HEK293 (cell line): ENCODE data around the gene JPH3.

Experiments
- CTCF ChIA-PET: fragments of 350-600 bp; formaldehyde crosslinking; extraction: SDS; loops from one replicate; lab custom pipeline; 2021; ENCODE audit warnings: antibody characterized with exemption; lab: Yijun Ruan, JAX
- POLR2A ChIA-PET: fragments of 300-600 bp; formaldehyde crosslinking; extraction: SDS; loops from one replicate; lab custom pipeline; 2020; ENCODE audit warnings: antibody characterized with exemption, inconsistent platforms; lab: Yijun Ruan, JAX
- H3K27ac ChIP-seq: fragments of 200-500 bp; sonication (Bioruptor generic); 2 replicates; pipeline ENCODE4 v1.5.1; 2014; ENCODE audit warnings: low read depth, low read length, control low read depth, inconsistent platforms; ENCODE audit errors: extremely low read depth
- H3K36me3 ChIP-seq, 2 experiments: fragments of 200-500 bp in 1 of 2; sonication (Bioruptor generic) in 1 of 2; 1 replicate in 1 of 2; 2 replicates in 1 of 2; pipeline ENCODE4 v1.5.1; 2014 to 2017; ENCODE audit warnings: inconsistent platforms in 2 of 2, low read length in 2 of 2; ENCODE audit not compliant: control insufficient read depth in 2 of 2, insufficient read depth in 1 of 2
- H3K4me1 ChIP-seq: fragments of 200-500 bp; sonication (Bioruptor generic); 2 replicates; pipeline ENCODE4 v1.5.1; 2014; ENCODE audit warnings: mild to moderate bottlenecking, low read length, inconsistent platforms; ENCODE audit not compliant: control insufficient read depth, insufficient read depth
- H3K4me3 ChIP-seq: 2 replicates; pipeline ENCODE4 v1.5.1; 2011; ENCODE audit warnings: low read depth, mild to moderate bottlenecking, control low read depth, low read length, moderate library complexity
- H3K9me3 ChIP-seq: fragments of 200-500 bp; sonication (Bioruptor generic); 2 replicates; pipeline ENCODE4 v1.5.1; 2014; ENCODE audit warnings: low read depth, low read length, inconsistent platforms; ENCODE audit not compliant: control insufficient read depth, insufficient read depth
- GLIS2 ChIP-seq: fragments of 450-650 bp; formaldehyde crosslinking; IDR thresholded peaks from 2 replicates; pipeline ENCODE4 v1.5.1; 2016; ENCODE audit warnings: missing biosample characterization, missing genetic modification characterization
- PATZ1 ChIP-seq: fragments of 450-650 bp; formaldehyde crosslinking; IDR thresholded peaks from 2 replicates; pipeline ENCODE4 v1.5.1; 2016; ENCODE audit warnings: missing biosample characterization, missing genetic modification characterization
- SCRT2 ChIP-seq: fragments of 450-650 bp; formaldehyde crosslinking; IDR thresholded peaks from 2 replicates; pipeline ENCODE4 v1.5.1; 2016; ENCODE audit warnings: missing biosample characterization, missing genetic modification characterization
- SP3 ChIP-seq: fragments of 450-650 bp; formaldehyde crosslinking; IDR thresholded peaks from 2 replicates; pipeline ENCODE4 v1.5.1; 2016; ENCODE audit warnings: missing biosample characterization, missing genetic modification characterization
- YY2 ChIP-seq: fragments of 450-650 bp; formaldehyde crosslinking; IDR thresholded peaks from 2 replicates; pipeline ENCODE4 v1.5.1; 2016; ENCODE audit warnings: missing biosample characterization, missing genetic modification characterization
- ZBTB26 ChIP-seq: fragments of 450-650 bp; formaldehyde crosslinking; optimal IDR thresholded peaks from 2 replicates; pipeline ENCODE3; 2016; ENCODE audit warnings: missing biosample characterization, mild to moderate bottlenecking, missing genetic modification characterization
- ZBTB48 ChIP-seq: fragments of 450-650 bp; formaldehyde crosslinking; IDR thresholded peaks from 2 replicates; pipeline ENCODE4 v1.5.1; 2016; ENCODE audit warnings: missing biosample characterization, missing genetic modification characterization
- ZNF24 ChIP-seq: fragments of 450-650 bp; formaldehyde crosslinking; IDR thresholded peaks from 2 replicates; pipeline ENCODE4 v1.5.1; 2016; ENCODE audit warnings: missing biosample characterization, missing genetic modification characterization
- ZNF335 ChIP-seq: fragments of 450-650 bp; formaldehyde crosslinking; conservative IDR thresholded peaks from 2 replicates; pipeline ENCODE4 v1.5.1; 2016; ENCODE audit warnings: missing biosample characterization, missing genetic modification characterization
- ZNF423 ChIP-seq: fragments of 450-650 bp; formaldehyde crosslinking; IDR thresholded peaks from 2 replicates; pipeline ENCODE4 v1.5.1; 2016; ENCODE audit warnings: missing biosample characterization, missing genetic modification characterization
- ZNF433 ChIP-seq: fragments of 450-650 bp; formaldehyde crosslinking; IDR thresholded peaks from 2 replicates; pipeline ENCODE4 v1.5.1; 2016; ENCODE audit warnings: missing biosample characterization, missing genetic modification characterization, low read depth
- ZNF473 ChIP-seq: fragments of 450-650 bp; formaldehyde crosslinking; IDR thresholded peaks from 2 replicates; pipeline ENCODE4 v1.5.1; 2017; ENCODE audit warnings: missing biosample characterization, missing genetic modification characterization
- ZNF548 ChIP-seq: fragments of 450-650 bp; formaldehyde crosslinking; IDR thresholded peaks from 2 replicates; pipeline ENCODE4 v1.5.1; 2016; ENCODE audit warnings: missing biosample characterization, missing genetic modification characterization
- ZSCAN30 ChIP-seq: fragments of 450-650 bp; IDR thresholded peaks from 2 replicates; pipeline ENCODE4 v1.5.1; 2018; ENCODE audit warnings: missing biosample characterization, mild to moderate bottlenecking, missing genetic modification characterization, moderate library complexity
- TF ChIP-seq, protein P1 (sequence below): fragments of 450-650 bp; formaldehyde crosslinking; IDR thresholded peaks from 2 replicates; pipeline ENCODE4 v1.5.1; 2016; ENCODE audit warnings: missing biosample characterization, missing genetic modification characterization
- TF ChIP-seq, protein P2 (sequence below): fragments of 450-650 bp; formaldehyde crosslinking; IDR thresholded peaks from 2 replicates; pipeline ENCODE4 v1.5.1; 2016; ENCODE audit warnings: missing biosample characterization, missing genetic modification characterization, borderline replicate concordance
- TF ChIP-seq, protein P3 (sequence below): fragments of 450-650 bp; formaldehyde crosslinking; IDR thresholded peaks from 2 replicates; pipeline ENCODE4 v1.5.1; 2017; ENCODE audit warnings: missing biosample characterization, mild to moderate bottlenecking, missing genetic modification characterization, moderate library complexity
- TF ChIP-seq, protein P4 (sequence below): fragments of 450-650 bp; formaldehyde crosslinking; IDR thresholded peaks from 2 replicates; pipeline ENCODE4 v1.5.1; 2016; ENCODE audit warnings: missing biosample characterization, missing genetic modification characterization

Gene JPH3

GRCh38 chr16:87602821-87603683 lies 744 bp downstream of the JPH3 start (continued):
- TF ChIP-seq, protein P1, sequence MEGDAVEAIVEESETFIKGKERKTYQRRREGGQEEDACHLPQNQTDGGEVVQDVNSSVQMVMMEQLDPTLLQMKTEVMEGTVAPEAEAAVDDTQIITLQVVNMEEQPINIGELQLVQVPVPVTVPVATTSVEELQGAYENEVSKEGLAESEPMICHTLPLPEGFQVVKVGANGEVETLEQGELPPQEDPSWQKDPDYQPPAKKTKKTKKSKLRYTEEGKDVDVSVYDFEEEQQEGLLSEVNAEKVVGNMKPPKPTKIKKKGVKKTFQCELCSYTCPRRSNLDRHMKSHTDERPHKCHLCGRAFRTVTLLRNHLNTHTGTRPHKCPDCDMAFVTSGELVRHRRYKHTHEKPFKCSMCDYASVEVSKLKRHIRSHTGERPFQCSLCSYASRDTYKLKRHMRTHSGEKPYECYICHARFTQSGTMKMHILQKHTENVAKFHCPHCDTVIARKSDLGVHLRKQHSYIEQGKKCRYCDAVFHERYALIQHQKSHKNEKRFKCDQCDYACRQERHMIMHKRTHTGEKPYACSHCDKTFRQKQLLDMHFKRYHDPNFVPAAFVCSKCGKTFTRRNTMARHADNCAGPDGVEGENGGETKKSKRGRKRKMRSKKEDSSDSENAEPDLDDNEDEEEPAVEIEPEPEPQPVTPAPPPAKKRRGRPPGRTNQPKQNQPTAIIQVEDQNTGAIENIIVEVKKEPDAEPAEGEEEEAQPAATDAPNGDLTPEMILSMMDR (tag by site-specific recombination): peak; percentile 51
- no peak for TF ChIP-seq SP3 (tag by site-specific recombination)
- no peak for TF ChIP-seq ZNF548
- no peak for TF ChIP-seq ZNF433 (tag by site-specific recombination)
- TF ChIP-seq, protein P2, sequence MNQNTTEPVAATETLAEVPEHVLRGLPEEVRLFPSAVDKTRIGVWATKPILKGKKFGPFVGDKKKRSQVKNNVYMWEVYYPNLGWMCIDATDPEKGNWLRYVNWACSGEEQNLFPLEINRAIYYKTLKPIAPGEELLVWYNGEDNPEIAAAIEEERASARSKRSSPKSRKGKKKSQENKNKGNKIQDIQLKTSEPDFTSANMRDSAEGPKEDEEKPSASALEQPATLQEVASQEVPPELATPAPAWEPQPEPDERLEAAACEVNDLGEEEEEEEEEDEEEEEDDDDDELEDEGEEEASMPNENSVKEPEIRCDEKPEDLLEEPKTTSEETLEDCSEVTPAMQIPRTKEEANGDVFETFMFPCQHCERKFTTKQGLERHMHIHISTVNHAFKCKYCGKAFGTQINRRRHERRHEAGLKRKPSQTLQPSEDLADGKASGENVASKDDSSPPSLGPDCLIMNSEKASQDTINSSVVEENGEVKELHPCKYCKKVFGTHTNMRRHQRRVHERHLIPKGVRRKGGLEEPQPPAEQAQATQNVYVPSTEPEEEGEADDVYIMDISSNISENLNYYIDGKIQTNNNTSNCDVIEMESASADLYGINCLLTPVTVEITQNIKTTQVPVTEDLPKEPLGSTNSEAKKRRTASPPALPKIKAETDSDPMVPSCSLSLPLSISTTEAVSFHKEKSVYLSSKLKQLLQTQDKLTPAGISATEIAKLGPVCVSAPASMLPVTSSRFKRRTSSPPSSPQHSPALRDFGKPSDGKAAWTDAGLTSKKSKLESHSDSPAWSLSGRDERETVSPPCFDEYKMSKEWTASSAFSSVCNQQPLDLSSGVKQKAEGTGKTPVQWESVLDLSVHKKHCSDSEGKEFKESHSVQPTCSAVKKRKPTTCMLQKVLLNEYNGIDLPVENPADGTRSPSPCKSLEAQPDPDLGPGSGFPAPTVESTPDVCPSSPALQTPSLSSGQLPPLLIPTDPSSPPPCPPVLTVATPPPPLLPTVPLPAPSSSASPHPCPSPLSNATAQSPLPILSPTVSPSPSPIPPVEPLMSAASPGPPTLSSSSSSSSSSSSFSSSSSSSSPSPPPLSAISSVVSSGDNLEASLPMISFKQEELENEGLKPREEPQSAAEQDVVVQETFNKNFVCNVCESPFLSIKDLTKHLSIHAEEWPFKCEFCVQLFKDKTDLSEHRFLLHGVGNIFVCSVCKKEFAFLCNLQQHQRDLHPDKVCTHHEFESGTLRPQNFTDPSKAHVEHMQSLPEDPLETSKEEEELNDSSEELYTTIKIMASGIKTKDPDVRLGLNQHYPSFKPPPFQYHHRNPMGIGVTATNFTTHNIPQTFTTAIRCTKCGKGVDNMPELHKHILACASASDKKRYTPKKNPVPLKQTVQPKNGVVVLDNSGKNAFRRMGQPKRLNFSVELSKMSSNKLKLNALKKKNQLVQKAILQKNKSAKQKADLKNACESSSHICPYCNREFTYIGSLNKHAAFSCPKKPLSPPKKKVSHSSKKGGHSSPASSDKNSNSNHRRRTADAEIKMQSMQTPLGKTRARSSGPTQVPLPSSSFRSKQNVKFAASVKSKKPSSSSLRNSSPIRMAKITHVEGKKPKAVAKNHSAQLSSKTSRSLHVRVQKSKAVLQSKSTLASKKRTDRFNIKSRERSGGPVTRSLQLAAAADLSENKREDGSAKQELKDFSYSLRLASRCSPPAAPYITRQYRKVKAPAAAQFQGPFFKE (tag by site-specific recombination): peak; percentile 61; the same call in 1 of the 2 replicates
- no peak for TF ChIP-seq ZNF423 (tag by site-specific recombination)
- peak; percentile 66; the same call in 1 of the 2 replicates for TF ChIP-seq YY2
- TF ChIP-seq ZNF473 (tag by site-specific recombination): no peak
- peak; percentile 27; the same call in 1 of the 2 replicates for TF ChIP-seq ZBTB48 (tag by site-specific recombination)
- peak; percentile 59 for TF ChIP-seq ZNF335 (tag by site-specific recombination)
- TF ChIP-seq ZBTB26 (tag by site-specific recombination): peak; percentile 75
- peak; percentile 62; the same call in 1 of the 2 replicates for TF ChIP-seq SCRT2 (tag by site-specific recombination)

DNA sequence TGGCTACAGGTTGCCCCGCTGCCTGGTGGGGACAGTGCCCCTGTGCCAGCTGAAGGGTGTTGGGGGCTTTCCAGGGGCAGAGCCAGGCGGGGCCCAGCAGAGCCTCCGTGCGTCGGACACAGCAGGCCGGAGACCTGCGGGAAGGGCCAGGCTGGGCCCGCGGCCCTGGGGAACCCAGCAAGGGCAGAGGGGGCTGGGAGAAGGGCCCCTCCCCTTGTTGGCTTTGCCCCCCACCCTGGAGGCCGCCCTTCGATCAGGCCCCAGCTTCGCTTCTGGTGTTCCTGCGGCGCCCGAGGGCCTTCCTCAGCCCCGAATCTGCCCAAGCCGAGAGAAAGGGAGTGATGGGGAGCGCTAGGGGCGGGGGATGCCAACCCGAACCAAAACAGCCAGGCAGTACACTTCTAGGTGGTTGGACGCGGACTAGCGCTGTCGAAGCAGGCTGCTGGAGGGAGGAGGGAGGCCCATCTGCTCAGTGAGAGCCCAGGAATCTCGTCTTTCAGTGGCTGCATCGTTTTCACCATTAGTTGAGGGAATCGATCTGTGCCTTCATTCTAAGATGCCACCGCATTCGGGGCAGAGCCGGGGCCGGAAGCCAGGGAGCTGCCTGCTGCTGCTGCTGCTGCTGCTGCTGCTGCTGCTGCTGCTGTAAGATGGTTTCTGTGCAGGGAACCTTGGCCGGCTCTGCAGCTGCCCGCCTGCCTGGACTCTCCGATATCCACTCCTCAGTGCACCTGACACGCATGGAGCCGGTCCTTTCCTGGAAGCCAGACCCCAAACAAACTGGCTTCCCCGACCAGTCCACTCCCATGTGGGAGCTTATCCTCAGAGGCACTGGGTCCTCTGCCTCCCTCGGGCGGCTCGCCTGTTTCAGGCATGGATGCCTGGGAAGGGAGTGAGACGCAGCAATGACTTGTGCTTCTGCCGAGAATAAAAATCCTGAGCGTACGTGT lies 1.7 kb downstream of the JPH3 start:
- Histone ChIP-seq H3K9me3 (no peaks in the 10 kb centered on the region), H3K4me3 (peak overlapping the region; percentile 62), H3K27ac (no peak overlapping the region), H3K4me1 (no peaks in the 10 kb centered on the region), H3K36me3 (peaks cover 0 to 4% of the 10 kb centered on the region in 2 experiments; a peak in 1 of 3 replicates)
- POLR2A ChIA-PET: no interaction called here
- CTCF ChIA-PET: interaction anchor here (0.6 to 2.2 kb wide), 3 partner anchors 21 to 214 kb away, joined by 3 to 6 read pairs (median 3); no protein-coding TSS in a partner anchor
- TF ChIP-seq GLIS2 (tag by site-specific recombination) (peak; percentile 45; the same call in 1 of the 2 replicates), PATZ1 (tag by site-specific recombination) (peak; percentile 48; the same call in 1 of the 2 replicates), ZNF24 (tag by site-specific recombination) (no peak), ZNF335 (tag by site-specific recombination) (peak; percentile 86), ZSCAN30 (tag by site-specific recombination) (no peak)
- TF ChIP-seq, protein P3, sequence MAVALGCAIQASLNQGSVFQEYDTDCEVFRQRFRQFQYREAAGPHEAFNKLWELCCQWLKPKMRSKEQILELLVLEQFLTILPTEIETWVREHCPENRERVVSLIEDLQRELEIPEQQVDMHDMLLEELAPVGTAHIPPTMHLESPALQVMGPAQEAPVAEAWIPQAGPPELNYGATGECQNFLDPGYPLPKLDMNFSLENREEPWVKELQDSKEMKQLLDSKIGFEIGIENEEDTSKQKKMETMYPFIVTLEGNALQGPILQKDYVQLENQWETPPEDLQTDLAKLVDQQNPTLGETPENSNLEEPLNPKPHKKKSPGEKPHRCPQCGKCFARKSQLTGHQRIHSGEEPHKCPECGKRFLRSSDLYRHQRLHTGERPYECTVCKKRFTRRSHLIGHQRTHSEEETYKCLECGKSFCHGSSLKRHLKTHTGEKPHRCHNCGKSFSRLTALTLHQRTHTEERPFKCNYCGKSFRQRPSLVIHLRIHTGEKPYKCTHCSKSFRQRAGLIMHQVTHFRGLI (tag by site-specific recombination): peak; percentile 59; the same call in 1 of the 2 replicates
- TF ChIP-seq, protein P4, sequence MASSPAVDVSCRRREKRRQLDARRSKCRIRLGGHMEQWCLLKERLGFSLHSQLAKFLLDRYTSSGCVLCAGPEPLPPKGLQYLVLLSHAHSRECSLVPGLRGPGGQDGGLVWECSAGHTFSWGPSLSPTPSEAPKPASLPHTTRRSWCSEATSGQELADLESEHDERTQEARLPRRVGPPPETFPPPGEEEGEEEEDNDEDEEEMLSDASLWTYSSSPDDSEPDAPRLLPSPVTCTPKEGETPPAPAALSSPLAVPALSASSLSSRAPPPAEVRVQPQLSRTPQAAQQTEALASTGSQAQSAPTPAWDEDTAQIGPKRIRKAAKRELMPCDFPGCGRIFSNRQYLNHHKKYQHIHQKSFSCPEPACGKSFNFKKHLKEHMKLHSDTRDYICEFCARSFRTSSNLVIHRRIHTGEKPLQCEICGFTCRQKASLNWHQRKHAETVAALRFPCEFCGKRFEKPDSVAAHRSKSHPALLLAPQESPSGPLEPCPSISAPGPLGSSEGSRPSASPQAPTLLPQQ: 0 out of 2 replicates have a peak, but pooled peaks have one; percentile 36
